Tibial nerve (tissue), 4 donors: Measurements from ENCODE around the gene FAM184A. TPM values are rescaled to one million over a fixed set of nuclear protein-coding genes. Genes with fewer than 3 reads are reported as not detected.
A peak's percentile ranks its signal among the peaks of the same experiment; 100 is the strongest.
"Not testable (repeated sequence)": the region's sequence is repeated elsewhere in the genome, so short reads cannot be mapped to it uniquely, and the experiment has no call there.

ENCODE experiments used
- DNase-seq, 2 donors: peaks; one replicate each; pipeline ENCODE4 v3.0.0-alpha.2; 2019; ENCODE audit warnings: low spot score in 2 of 2
- H3K27ac ChIP-seq, 4 donors: fragments of 200-600 bp; sonication (generic) in 3 of 4; one replicate each; pipeline ENCODE4 v1.5.1; 2017 to 2019; ENCODE audit warnings: mild to moderate bottlenecking in 1 of 4
- H3K27me3 ChIP-seq, 2 donors: fragments of 200-600 bp; sonication (generic) in 1 of 2; one replicate each; pipeline versions ENCODE4 v1.5.1 to v1.6.0; 2017 to 2019
- H3K36me3 ChIP-seq, 3 donors: fragments of 200-600 bp; sonication (generic); one replicate each; pipeline ENCODE4 v1.5.1; 2018 to 2019
- H3K4me1 ChIP-seq, 4 donors: fragments of 200-600 bp; sonication (generic) in 3 of 4; one replicate each; pipeline ENCODE4 v1.5.1; 2017 to 2019
- H3K4me3 ChIP-seq, 4 donors: fragments of 200-600 bp; sonication (generic) in 3 of 4; one replicate each; pipeline ENCODE4 v1.5.1; 2017 to 2019; ENCODE audit warnings: mild to moderate bottlenecking in 1 of 4, moderate library complexity in 1 of 4
- H3K9me3 ChIP-seq, 4 donors: fragments of 200-600 bp; sonication (generic) in 3 of 4; one replicate each; pipeline ENCODE4 v1.5.1; 2017 to 2019
- CTCF ChIP-seq, 5 experiments: fragments of 200-600 bp in 3 of 5; fragments of 450-650 bp in 2 of 5; sonication (generic) in 3 of 5; IDR thresholded peaks; one replicate each; pipeline ENCODE4 v1.5.1; 2016 to 2019; ENCODE audit warnings: antibody characterized with exemption in 5 of 5, mild to moderate bottlenecking in 3 of 5, moderate library complexity in 2 of 5
- EP300 ChIP-seq, 2 donors: sonication (generic); formaldehyde crosslinking; IDR thresholded peaks; one replicate each; pipeline ENCODE4 v1.6.1; 2017; ENCODE audit warnings: antibody characterized with exemption in 2 of 2, mild to moderate bottlenecking in 1 of 2
- POLR2A ChIP-seq, 2 donors: fragments of 450-650 bp; IDR thresholded peaks; one replicate each; pipeline ENCODE4 v1.6.1; 2017; ENCODE audit warnings: antibody characterized with exemption in 2 of 2, mild to moderate bottlenecking in 2 of 2, moderate library complexity in 2 of 2
- WGBS, 2 donors: methylation state at CpG; one replicate each; pipeline ENCODE4 v1.1.5; 2018; 5-methylcytosine and 5-hydroxymethylcytosine counted together
- total RNA-seq, 4 donors: library from RNA; depleted of rRNA; stranded (reverse); fragments of >200 nt; gene quantifications; one replicate each; pipeline ENCODE4 v1.1.0, GENCODE V29; 2016

Gene FAM184A
- total RNA-seq, 4 donors from 2014 or later: 3.6 to 11.2 (median 8.3) TPM

GRCh38 chr6:119109654-119110325 lies 31.3 kb upstream of the FAM184A start:
- no peaks in the 10 kb centered on the region for H3K9me3 ChIP-seq
- no peak overlapping the region for H3K27ac ChIP-seq
- no peaks in the 10 kb centered on the region for H3K36me3 ChIP-seq
- WGBS, 2 donors: 78 to 81% methylated on average over 8 of the region's 8 CpGs
- no peak overlapping the region for H3K4me3 ChIP-seq
- H3K4me1 ChIP-seq: no peaks in the 10 kb centered on the region
- TF ChIP-seq POLR2A (IDR thresholded peaks at IDR 0.05) (no peak), EP300 (IDR thresholded peaks at IDR 0.05) (no peak), CTCF (IDR thresholded peaks at IDR 0.05) (no peak)
- no peaks in the 10 kb centered on the region for H3K27me3 ChIP-seq
- no peak for DNase-seq

GRCh38 chr6:119108076-119108475 lies 29.6 kb upstream of the FAM184A start:
- H3K27ac ChIP-seq: no peak overlapping the region
- H3K9me3 ChIP-seq: no peaks in the 10 kb centered on the region
- DNase-seq: no peak
- 73 to 88% methylated on average over 3 of the region's 3 CpGs for WGBS, 2 donors
- H3K4me1 ChIP-seq: no peaks in the 10 kb centered on the region
- H3K27me3 ChIP-seq: no peaks in the 10 kb centered on the region
- no peaks in the 10 kb centered on the region for H3K36me3 ChIP-seq
- TF ChIP-seq POLR2A (IDR thresholded peaks at IDR 0.05) (no peak), EP300 (IDR thresholded peaks at IDR 0.05) (no peak), CTCF (IDR thresholded peaks at IDR 0.05) (no peak)
- no peak overlapping the region for H3K4me3 ChIP-seq

DNA sequence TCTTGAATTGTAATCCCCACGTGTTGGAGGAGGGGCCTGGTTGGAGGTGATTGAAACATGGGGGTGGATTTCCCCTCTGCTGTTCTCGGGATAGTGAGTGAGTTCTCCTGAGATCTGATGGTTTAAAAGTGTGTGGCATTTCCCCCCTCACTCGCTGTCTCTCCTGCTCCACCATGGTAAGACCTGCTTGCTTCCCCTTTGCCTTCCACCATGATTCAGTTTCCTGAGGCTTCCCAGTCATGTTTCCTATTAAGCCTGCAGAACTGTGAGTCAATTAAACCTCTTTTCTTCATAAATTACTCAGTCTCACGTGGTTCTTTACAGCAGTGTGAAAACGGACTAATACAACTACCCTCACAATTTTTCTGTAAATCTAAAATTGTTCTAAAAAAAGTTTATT lies 26.8 kb upstream of the FAM184A start:
- Histone ChIP-seq H3K36me3 (no peaks in the 10 kb centered on the region), H3K4me3 (no peak overlapping the region), H3K27ac (no peak overlapping the region), H3K27me3 (no peaks in the 10 kb centered on the region), H3K4me1 (no peaks in the 10 kb centered on the region), H3K9me3 (no peaks in the 10 kb centered on the region)
- TF ChIP-seq CTCF (IDR thresholded peaks at IDR 0.05) (no peak), POLR2A (IDR thresholded peaks at IDR 0.05) (no peak), EP300 (IDR thresholded peaks at IDR 0.05) (no peak)
- WGBS, 2 donors: 55 to 67% methylated on average over 5 of the region's 5 CpGs
- no peak for DNase-seq

DNA sequence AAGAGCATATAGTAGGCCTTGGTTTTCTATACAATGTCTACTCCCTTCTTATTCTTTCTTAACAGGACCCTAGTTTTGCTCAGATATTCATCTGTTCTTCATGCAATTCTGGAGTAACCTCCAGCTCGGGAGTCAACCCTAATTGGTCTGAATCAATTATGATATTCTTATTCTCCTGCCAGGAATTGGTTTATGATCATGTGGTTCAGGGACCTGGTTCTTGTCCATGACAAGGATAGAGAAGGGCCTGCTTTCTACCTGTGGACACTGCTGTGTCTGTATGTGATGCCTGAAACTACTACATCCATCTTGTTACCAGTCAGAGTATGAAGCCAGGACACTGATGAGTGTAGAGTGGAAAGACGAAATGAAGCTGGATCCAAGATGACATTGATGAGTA lies 24.4 kb upstream of the FAM184A start:
- Histone ChIP-seq H3K4me1 (peaks cover 0 to 2% (median 0%) of the 10 kb centered on the region in 4 donors), H3K27ac (no peak overlapping the region), H3K9me3 (no peaks in the 10 kb centered on the region), H3K36me3 (no peaks in the 10 kb centered on the region), H3K27me3 (no peaks in the 10 kb centered on the region), H3K4me3 (no peak overlapping the region)
- WGBS, 2 donors: 85 to 94% methylated on average over 2 of the region's 2 CpGs
- TF ChIP-seq POLR2A (IDR thresholded peaks at IDR 0.05) (no peak), CTCF (IDR thresholded peaks at IDR 0.05) (no peak), EP300 (IDR thresholded peaks at IDR 0.05) (no peak)
- no peak for DNase-seq

GRCh38 chr6:119100115-119100514 lies 21.7 kb upstream of the FAM184A start:
- WGBS, 2 donors: 92 to 95% methylated on average over 1 of the region's 1 CpG
- DNase-seq: no peak
- H3K4me1 ChIP-seq: peaks cover 0 to 19% (median 11%) of the 10 kb centered on the region in 4 donors

DNA sequence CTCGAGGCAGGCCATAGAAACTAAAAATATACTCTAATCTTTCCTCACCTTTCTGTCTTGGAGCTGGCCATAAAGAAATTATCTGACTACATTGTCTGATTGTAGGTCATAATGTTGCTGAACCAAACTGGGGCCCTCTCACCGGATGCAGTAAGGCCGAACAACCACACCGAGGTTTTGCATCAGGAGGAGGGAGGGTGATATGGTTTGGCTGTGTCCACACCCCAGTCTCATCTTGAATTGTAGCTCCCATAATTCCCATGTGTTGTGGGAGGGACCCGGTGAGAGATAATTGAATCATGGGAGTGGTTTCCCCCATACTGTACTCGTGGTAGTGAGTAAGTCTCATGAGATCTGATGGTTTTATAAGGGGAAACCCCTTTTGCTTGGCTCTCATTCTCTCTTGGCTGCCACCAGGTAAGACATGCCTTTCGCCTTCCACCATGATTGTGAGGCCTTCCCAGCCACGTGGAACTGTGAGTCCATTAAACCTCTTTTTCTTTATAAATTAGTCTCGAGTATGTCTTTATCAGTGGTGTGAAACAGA lies 19.4 kb upstream of the FAM184A start:
- not testable (repeated sequence) for H3K36me3 ChIP-seq, H3K27me3 ChIP-seq, H3K9me3 ChIP-seq, DNase-seq, H3K4me3 ChIP-seq
- WGBS, 2 donors: 88 to 90% methylated on average over 9 of the region's 9 CpGs
- H3K27ac ChIP-seq: peak overlapping the region in 3 of 4 donors; percentile 36 to 86 (median 74)
- H3K4me1 ChIP-seq: peaks cover 0 to 19% (median 11%) of the 10 kb centered on the region in 4 donors

More at GRCh38 chr6:119100115-119100514, 21.7 kb upstream of the FAM184A start:
- H3K4me3 ChIP-seq: no peak overlapping the region
- H3K9me3 ChIP-seq: no peaks in the 10 kb centered on the region
- H3K27ac ChIP-seq: no peak overlapping the region
- TF ChIP-seq EP300 (IDR thresholded peaks at IDR 0.05): no peak
- no peak for TF ChIP-seq CTCF (IDR thresholded peaks at IDR 0.05)
- TF ChIP-seq POLR2A (IDR thresholded peaks at IDR 0.05): no peak
- no peaks in the 10 kb centered on the region for H3K36me3 ChIP-seq
- no peaks in the 10 kb centered on the region for H3K27me3 ChIP-seq
